Endothelial cell of umbilical vein (primary cell): ENCODE data around the gene HIP1.
"Not testable (repeated sequence)": the region's sequence is repeated elsewhere in the genome, so short reads cannot be mapped to it uniquely, and the experiment has no call there.

Experiments used
- CTCF ChIP-seq, 2 donors: IDR thresholded peaks; 1 replicate in 1 of 2; 2 replicates in 1 of 2; pipeline ENCODE4 v1.5.1; 2011; ENCODE audit warnings: low read length in 2 of 2, mild to moderate bottlenecking in 2 of 2, moderate library complexity in 2 of 2, control low read depth in 1 of 2, inconsistent platforms in 1 of 2, low read depth in 1 of 2; ENCODE audit not compliant: insufficient read depth in 1 of 2; ENCODE audit errors: extremely low read depth in 1 of 2
- EZH2 ChIP-seq: IDR thresholded peaks from 2 replicates; pipeline ENCODE4 v1.6.1; 2012; ENCODE audit warnings: borderline replicate concordance, low read depth, mild to moderate bottlenecking, moderate library complexity, low read length, inconsistent platforms; ENCODE audit not compliant: severe bottlenecking
- GATA2 ChIP-seq: IDR thresholded peaks from 2 replicates; pipeline ENCODE4 v1.7.0; 2011; ENCODE audit warnings: low read depth, mild to moderate bottlenecking, moderate library complexity, mixed read lengths, low read length; ENCODE audit not compliant: insufficient read length, insufficient read depth
- MAX ChIP-seq: IDR thresholded peaks from 2 replicates; pipeline ENCODE4 v1.6.1; 2011; ENCODE audit not compliant: insufficient read depth, insufficient read length
- POLR2A ChIP-seq: IDR thresholded peaks from 2 replicates; pipeline ENCODE4 v1.6.1; 2012; ENCODE audit warnings: low read depth, mild to moderate bottlenecking, control low read depth, low read length
- POLR2AphosphoS5 ChIP-seq: IDR thresholded peaks from 2 replicates; pipeline ENCODE4 v1.6.1; 2012; ENCODE audit warnings: low read depth, mild to moderate bottlenecking, control low read depth, low read length, moderate library complexity; ENCODE audit not compliant: insufficient read depth

- not testable (repeated sequence) for TF ChIP-seq POLR2A; CTCF (IDR thresholded peaks at IDR 0.05; ENCODE audit: extremely low read depth in 1 of 2, insufficient read depth in 1 of 2, low read depth in 1 of 2, low read length in 2 of 2); GATA2; EZH2; POLR2AphosphoS5; MAX
Observed at GRCh38 chr7:75602831-75603230, 135.9 kb downstream of the HIP1 start.
